Posterior cingulate gyrus (tissue), 11 donors: Measurements from ENCODE around the gene HCN2.
A peak's percentile ranks its signal among the peaks of the same experiment; 100 is the strongest.
"Not testable (repeated sequence)": the region's sequence is repeated elsewhere in the genome, so short reads cannot be mapped to it uniquely, and the experiment has no call there.

Source experiments
- DNase-seq, 10 donors: peaks; one replicate each; pipeline versions ENCODE4 v3.0.0 to v3.0.0-alpha.2; 2020 to 2021; ENCODE audit warnings: mixed read lengths in 3 of 10
- intact Hi-C: fragments of 100-400 bp; cut with DNase I; formaldehyde crosslinking; loops from one replicate; pipeline ENCODE4 v1.15.1; 2023

Gene HCN2

DNA sequence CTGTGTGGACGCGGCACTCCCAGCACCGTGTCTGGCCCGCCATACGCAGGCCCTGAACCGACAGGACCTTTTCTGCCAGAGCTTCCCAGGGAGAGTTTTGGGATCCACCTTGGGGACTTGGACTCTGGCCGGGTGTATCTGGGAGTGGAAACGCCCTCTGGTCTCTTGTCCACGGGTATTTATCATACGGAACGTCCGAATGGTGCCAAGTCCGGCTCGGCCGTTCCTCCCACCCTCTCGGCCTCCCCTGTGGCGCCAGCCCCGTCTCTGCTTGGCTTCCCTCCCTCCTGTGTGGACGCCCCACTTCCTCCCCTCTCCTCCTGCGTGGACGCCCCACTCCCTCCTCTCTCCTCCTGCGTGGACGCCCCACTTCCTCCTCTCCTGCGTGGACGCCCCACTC, 12.1 kb downstream of the HCN2 start:
- intact Hi-C loops: no loop called here
- no peak for DNase-seq

DNA sequence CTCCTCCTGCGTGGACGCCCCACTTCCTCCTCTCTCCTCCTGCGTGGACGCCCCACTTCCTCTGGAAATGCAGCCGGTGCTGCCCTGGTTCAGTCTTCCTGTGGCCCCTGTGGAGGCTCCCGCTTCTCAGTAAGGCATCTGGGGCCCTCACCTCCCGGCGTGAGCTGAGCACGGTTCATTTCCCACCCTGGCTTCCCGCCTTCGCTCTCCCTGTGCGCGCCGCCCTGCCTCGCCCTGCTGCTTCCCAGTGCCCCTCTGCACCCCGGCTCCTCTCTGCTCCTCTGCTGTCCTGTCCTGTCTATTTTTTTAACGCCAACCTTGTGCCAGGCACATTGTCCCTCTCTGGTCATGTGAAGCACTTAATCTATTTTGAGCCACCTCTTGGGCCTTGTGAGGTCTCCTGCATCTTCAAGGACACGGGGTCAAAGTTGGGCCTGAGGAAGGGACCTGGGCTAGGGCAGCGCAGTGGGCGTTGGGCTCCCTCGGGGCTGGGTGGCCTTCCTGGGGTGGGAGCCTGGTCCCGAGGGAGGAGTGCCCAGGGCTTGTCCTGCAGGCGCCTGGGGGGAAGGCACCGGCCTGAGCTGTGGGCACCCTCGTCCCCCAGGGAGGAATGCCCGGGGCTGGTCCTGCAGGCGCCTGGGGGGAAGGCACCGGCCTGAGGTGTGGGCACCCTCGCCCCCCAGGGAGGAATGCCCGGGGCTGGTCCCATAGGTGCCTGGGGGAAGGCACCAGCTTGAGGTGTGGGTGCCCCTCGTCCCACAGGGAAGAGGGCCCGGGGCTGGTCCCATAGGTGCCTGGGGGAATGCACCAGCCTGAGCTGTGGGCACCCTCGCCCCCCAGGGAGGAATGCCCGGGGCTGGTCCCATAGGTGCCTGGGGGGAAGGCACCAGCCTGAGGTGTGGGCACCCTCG, 13.0 kb downstream of the HCN2 start:
- DNase-seq: no peak
- intact Hi-C loops: no loop called here

DNA sequence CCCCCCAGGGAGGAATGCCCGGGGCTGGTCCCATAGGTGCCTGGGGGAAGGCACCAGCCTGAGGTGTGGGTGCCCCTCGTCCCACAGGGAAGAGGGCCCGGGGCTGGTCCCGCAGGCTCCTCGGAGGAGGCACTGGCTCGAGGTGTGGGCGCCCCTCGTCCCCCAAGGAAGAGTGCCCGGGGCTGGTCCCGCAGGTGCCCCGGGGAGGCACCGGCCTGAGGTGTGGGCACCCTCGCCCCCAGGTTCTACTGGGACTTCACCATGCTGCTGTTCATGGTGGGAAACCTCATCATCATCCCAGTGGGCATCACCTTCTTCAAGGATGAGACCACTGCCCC, 13.6 kb downstream of the HCN2 start:
- intact Hi-C loops, DNase-seq: not testable (repeated sequence)

DNA sequence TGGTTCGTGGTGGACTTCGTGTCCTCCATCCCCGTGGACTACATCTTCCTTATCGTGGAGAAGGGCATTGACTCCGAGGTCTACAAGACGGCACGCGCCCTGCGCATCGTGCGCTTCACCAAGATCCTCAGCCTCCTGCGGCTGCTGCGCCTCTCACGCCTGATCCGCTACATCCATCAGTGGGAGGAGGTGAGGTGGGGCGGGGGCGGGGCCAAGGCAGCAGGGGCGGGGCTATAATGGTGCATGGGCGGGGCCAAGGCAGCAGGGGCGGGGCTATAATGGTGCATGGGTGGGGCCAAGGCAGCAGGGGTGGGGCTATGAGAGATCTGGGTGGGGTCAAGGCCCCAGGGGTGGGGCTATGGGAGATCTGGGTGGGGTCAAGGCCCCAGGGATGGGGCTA, 14.1 kb downstream of the HCN2 start:
- intact Hi-C loops, DNase-seq: not testable (repeated sequence)

DNA sequence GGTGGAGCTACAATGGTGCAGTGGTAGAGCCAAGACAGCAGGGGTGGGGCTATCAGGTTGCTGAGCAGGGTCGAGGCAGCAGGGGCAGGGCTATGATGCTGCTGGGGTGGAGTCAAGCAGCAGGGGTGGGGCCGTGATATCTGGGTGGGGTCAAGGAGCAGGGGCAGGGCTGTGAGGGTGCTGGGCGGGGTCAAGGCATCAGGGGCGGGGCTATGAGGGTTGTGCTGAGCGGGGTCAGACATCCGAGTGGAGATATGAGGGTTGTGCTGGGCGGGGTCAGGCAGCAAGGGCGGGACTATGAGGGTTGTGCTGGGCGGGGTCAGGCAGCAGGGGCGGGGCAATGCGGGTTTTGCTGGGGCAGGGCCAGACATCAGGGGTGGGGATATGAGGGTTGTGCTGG, 14.7 kb downstream of the HCN2 start:
- intact Hi-C loops: no loop called here
- no peak for DNase-seq

DNA sequence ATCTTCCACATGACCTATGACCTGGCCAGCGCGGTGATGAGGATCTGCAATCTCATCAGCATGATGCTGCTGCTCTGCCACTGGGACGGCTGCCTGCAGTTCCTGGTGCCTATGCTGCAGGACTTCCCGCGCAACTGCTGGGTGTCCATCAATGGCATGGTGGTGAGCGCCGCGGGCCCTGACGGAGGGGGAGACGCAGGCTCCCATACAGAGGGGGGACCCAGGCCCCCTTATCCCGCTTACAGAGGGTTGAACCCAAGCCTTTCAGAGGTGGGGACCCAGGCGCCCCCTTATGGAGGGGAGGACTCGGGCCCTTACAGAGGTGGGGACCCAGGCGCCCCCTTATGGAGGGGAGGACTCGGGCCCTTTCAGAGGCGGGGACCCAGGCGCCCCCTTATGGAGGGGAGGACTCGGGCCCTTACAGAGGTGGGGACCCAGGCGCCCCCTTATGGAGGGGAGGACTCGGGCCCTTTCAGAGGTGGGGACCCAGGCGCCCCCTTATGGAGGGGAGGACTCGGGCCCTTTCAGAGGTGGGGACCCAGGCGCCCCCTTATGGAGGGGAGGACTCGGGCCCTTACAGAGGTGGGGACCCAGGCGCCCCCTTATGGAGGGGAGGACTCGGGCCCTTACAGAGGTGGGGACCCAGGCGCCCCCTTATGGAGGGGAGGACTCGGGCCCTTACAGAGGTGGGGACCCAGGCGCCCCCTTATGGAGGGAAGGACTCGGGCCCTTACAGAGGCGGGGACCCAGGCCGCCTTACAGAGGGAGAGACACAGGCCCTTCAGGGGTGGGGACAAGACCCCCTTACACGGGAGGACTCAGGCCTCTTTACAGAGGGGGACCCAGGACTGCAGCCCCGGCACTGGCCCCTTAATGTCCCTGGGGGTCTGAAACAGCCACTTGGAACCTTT, 15.6 kb downstream of the HCN2 start:
- intact Hi-C loops, DNase-seq: not testable (repeated sequence)

DNA sequence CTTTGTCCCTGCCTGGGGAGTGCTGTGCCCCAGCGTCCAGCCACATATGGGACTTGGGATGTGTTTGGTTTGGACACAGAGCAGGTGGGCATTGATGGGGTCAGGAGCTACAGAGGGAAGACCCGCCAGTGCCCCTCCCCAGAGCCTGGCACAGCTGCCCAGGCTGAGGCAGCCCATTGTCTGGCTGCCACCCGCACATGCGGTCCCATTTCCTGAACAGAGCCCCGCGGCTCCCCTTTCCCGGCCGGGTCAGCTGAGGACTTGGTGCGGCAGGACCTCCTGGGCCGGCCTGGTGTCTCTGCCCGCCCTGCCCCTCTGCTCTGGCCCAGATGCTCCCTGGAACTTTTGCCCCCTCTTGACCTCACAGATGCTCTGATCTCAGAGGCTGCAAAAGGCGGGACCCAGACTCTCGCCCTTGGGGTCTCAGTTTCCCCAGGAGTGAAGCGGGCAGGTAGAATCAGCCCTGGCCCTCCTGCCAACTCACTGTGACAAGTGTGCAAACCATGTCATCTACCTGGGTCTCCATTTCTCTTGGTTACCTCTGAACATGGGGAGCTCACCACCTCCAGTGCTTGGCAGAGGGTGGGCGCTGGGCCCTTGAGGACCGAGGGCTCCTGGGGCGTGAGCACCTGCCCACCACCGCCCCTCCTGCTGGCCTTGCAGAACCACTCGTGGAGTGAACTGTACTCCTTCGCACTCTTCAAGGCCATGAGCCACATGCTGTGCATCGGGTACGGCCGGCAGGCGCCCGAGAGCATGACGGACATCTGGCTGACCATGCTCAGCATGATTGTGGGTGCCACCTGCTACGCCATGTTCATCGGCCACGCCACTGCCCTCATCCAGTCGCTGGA, 17.8 kb downstream of the HCN2 start:
- intact Hi-C loops: no loop called here
- peak in 3 of 10 donors; percentile 43 to 93 (median 48) for DNase-seq

DNA sequence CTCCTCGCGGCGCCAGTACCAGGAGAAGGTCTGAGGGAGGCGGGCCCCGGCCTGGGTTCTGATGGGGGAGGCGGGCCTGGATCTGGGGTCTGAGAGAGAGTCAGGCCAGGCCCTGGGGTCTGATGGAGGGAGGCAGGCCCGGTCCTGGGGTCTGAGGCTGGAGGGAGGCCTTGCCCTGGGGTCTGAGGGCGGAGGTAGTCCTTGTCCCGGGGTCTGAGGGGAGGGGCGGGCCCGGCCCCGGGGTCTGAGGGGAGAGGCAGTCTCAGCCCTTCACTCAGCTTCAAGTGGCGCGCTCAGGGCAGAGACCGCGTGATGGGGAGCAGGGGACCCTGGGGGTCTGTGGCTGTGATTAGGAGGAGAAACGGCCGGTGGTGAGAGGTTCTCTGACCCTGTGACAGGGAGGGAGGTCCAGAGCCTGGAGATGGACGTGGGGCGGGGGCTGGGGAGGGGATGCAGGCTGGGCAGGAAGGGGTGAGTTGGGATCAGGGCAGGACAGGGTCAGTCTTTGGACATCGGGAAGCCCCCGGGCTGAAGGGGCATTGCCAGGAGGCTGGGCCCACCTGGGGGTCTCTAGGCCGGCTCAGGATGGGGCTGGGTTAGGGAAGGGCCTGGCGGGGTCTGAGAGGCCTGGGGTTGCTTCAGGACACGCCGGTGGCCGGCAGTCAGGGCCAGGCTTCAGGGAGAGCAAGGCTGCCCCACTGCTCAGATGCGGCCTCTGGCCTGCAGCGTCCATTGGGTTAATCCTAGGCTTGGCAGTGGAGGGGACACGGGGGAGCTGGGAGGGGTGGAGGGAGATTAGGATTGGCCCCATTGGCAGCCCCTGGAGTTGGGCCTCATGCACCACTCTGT, 18.7 kb downstream of the HCN2 start:
- intact Hi-C loops: no loop called here
- no peak for DNase-seq

DNA sequence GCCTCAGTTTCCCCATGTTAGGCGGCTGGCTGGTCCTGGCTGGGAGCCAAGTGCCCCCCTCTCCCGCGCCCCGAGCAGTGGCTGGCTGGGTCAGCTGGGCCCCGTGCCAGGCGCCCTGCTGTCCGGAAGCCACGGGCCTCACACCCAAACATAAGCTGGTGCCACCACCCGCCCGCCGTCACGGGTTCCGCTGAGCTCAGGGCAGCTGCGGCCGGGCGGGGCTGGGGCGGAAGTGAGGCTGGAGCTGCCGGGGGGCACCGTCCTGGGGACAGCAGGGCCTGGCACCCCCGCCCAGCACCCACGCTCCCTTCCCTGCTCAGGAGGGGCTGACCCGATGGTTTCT, 19.3 kb downstream of the HCN2 start:
- DNase-seq: peak; percentile 72 to 98 (median 82)
- intact Hi-C loops: no loop called here

DNA sequence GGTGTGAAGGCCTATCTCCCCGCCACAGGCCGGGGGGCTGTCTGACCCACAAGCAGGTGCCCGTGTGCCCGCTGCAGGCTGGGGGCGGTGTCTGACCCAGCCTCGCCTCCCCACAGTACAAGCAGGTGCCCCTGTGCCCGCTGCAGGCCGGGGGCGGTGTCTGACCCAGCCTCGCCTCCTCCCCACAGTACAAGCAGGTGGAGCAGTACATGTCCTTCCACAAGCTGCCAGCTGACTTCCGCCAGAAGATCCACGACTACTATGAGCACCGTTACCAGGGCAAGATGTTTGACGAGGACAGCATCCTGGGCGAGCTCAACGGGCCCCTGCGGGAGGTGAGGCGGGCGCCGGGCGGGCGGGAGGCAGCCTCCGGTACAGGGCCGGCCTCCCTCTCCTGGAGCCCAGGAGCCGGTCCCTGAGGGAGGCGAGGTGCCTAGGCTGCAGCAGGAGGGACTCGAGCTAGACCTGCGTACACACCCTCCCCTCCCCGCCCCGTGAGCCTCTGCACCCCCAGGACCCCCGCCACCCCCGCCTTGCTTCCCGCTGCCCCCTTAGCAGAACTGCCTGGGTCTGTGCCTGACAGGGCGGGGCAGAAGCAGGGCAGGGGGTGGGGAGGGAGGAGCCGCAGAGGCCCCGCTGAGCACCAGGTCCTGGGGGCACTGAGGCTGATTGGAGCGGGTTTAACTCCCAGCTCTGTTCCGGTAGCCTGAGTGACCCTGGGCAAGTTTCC, 20.6 kb downstream of the HCN2 start:
- DNase-seq: no peak
- intact Hi-C loops: no loop called here

DNA sequence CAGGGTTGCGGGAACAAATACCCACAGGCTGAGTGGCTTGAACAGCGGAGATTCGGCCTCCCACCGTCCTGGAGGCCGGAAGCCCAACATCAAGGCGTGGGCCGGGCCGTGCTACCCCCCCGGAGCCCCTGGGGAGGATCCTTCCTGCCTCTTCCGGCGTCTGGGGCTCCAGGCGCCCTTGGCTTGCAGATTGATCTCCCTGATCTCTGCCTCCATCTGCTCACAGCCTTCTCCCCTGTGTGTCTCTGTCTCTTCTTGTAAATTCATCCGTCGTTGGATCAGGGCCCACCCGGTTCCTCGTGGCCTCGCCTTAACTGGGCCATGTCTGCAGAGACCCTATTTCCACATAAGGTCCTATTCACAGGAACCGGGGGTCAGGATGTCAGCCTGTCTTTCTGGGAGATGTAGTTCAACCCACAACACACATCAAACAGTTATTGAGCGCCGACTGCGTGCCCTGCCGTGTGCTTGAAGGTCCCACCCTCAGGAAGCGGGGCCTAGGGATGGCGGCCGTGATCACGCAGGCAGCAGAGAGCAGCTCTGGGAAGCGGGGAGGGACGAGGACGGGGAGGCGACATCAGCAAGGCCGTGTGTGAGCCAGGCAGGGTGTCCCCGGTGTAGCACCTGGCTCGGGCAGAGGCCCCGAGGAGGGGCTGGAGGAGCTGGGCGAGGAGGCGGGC, 21.3 kb downstream of the HCN2 start:
- intact Hi-C loops: no loop called here
- DNase-seq: no peak

DNA sequence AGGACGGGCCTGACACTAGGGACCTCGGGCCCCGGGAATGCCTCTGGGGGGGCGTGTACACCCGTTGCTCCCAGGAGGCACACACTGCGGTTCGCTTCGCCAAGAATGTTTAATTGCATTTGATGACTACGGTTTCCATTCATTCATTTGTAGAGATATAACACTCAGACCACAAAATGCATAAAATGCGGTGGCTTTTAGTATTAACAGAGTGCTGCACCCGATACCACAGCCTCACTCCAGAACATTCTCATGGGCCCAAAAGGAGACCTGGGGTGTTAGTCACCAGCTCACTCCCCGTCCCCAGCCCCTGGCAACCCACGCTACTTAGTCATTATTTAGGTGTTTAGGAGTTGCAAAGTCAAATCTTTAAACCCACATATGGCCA, 21.8 kb downstream of the HCN2 start:
- intact Hi-C loops: no loop called here
- no peak for DNase-seq

DNA sequence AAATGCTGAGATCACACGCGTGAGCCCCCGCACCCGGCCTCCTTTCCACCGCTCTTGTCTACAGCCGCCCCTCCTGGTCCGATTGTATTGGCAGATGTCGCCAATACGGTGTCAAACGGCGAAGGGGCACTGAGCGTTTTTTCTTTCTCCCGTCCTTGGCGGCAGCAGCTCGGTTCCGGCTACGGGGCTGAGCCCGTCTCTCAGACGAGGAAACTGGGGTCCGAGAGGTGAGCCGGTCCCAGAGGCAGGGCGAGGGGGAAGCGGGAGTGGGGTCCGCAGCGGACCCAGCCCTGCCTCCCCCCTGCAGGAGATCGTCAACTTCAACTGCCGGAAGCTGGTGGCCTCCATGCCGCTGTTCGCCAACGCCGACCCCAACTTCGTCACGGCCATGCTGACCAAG, 23.3 kb downstream of the HCN2 start:
- intact Hi-C loops: no loop called here

DNA sequence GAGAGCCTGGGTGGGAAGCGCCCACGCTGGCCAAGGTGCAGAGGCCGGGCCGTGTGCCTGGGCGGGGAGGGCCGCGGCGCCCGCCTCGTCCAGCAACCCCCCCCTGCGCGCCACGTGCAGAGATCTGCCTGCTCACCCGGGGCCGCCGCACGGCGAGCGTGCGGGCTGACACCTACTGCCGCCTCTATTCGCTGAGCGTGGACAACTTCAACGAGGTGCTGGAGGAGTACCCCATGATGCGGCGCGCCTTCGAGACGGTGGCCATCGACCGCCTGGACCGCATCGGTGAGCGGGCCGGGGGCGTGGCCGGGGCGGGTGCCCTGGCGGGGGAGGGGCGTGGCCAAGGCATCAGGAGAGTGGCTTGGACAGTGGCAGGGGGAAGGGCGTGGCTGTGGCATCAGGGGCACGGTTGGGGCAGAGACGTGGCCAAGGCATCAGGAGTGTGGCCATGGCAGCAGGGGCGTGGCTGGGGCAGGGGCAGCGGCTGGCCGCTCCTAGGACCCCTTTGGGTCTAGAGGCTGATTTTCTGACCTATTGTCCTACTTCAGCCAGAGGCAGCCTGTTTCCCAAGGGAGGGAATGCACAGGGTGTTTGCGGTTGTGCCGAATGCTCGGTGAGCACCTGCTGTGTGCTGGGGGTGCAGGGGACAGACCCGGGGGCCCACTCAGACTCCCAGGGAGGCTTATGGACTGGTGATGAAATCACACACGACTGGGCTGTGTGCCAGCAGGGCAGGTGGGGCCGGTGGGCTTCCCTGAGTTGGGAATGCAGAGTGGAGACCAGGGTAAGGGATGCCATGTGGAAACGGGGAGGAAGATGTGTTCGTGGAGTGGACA, 24.3 kb downstream of the HCN2 start:
- DNase-seq: no peak
- intact Hi-C loops: no loop called here

More for the DNA sequence above, 23.3 kb downstream of the HCN2 start:
- no peak for DNase-seq

DNA sequence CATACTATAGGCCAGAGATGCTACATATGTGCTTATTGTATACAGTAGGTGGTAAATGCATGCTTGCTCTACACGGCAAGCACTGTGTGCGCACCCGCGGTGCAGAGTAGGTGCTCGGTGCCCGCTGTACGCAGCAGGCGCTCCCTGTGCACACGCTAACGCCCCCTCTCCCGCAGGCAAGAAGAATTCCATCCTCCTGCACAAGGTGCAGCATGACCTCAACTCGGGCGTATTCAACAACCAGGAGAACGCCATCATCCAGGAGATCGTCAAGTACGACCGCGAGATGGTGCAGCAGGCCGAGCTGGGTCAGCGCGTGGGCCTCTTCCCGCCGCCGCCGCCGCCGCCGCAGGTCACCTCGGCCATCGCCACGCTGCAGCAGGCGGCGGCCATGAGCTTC, 25.9 kb downstream of the HCN2 start:
- no peak for DNase-seq
- intact Hi-C loops: no loop called here

DNA sequence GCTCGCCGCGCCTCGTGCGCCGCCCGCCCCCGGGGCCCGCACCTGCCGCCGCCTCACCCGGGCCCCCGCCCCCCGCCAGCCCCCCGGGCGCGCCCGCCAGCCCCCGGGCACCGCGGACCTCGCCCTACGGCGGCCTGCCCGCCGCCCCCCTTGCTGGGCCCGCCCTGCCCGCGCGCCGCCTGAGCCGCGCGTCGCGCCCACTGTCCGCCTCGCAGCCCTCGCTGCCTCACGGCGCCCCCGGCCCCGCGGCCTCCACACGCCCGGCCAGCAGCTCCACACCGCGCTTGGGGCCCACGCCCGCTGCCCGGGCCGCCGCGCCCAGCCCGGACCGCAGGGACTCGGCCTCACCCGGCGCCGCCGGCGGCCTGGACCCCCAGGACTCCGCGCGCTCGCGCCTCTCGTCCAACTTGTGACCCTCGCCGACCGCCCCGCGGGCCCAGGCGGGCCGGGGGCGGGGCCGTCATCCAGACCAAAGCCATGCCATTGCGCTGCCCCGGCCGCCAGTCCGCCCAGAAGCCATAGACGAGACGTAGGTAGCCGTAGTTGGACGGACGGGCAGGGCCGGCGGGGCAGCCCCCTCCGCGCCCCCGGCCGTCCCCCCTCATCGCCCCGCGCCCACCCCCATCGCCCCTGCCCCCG, 26.5 kb downstream of the HCN2 start:
- no peak for DNase-seq
- intact Hi-C loops: no loop called here
